ENCODE data around the gene ITGB8. TPM values are rescaled to one million over a fixed set of nuclear protein-coding genes. Genes with fewer than 3 reads are reported as not detected.

Gene ITGB8
- total RNA-seq, 1 experiment from 2014 or later: 1.9 TPM

DNA sequence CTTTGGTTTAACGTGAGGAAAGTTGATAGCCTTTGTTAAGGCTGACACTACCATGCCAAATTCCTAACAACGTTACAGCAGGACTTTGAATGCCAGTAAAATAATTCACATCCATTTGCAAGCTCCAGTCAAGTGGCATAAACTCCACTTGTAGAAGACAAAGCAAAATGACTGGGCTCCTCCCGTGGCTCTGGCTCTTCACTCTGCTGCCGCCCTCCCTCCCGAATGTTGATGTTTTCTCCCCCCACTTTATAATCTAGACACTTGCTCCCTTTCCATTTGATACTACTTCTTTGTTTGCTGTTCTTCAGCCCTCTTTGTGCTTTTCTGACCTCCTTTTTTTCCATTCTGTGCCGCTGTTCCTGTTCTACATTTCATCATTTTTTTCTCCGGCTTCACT lies 22.8 kb upstream of the ITGB8 start:
- Mint-ChIP-seq H3K27ac (peak overlapping the region; percentile 17; the same call in 1 of the 2 replicates), H3K4me1 (peaks cover 40% of the 10 kb centered on the region), H3K36me3 (no peaks in the 10 kb centered on the region), H3K4me3 (peak overlapping the region; percentile 27; the same call in 1 of the 2 replicates), H3K27me3 (ENCODE audit: low read depth) (peaks cover 10% of the 10 kb centered on the region; the same call in 1 of the 2 replicates), H3K9me3 (no peaks in the 10 kb centered on the region)
- CTCF ChIA-PET: interaction anchor here (1.2 to 1.5 kb wide), 5 partner anchors 23 to 599 kb away, joined by 3 to 5 read pairs (median 4); partner anchors contain the start of genes ITGB8 and POLR1F
- ATAC-seq (peak; percentile 46), DNase-seq (ENCODE audit: low spot score) (no peak)
- POLR2A ChIA-PET: no interaction called here
- no peak for TF ChIP-seq ZNF232 (CRISPR knock-in tag; IDR thresholded peaks at IDR 0.05)
- TF ChIP-seq E2F5 (CRISPR knock-in tag; IDR thresholded peaks at IDR 0.05): no peak
- TF ChIP-seq ERG (CRISPR knock-in tag; IDR thresholded peaks at IDR 0.05): no peak
- TF ChIP-seq ARID4B (CRISPR knock-in tag; IDR thresholded peaks at IDR 0.05; ENCODE audit: borderline replicate concordance): no peak
- no peak for TF ChIP-seq IRF2 (CRISPR knock-in tag; IDR thresholded peaks at IDR 0.05; ENCODE audit: borderline replicate concordance, low read depth)
- TF ChIP-seq FOXJ3 (CRISPR knock-in tag; IDR thresholded peaks at IDR 0.05; ENCODE audit: borderline replicate concordance): no peak
- TF ChIP-seq OVOL2 (CRISPR knock-in tag; IDR thresholded peaks at IDR 0.05; ENCODE audit: borderline replicate concordance): no peak
- no peak for TF ChIP-seq NR3C1 (CRISPR knock-in tag; conservative IDR thresholded peaks at IDR 0.05; ENCODE audit: low read depth)
- no peak for TF ChIP-seq RORB (CRISPR knock-in tag; IDR thresholded peaks at IDR 0.05)
- TF ChIP-seq, protein P1, sequence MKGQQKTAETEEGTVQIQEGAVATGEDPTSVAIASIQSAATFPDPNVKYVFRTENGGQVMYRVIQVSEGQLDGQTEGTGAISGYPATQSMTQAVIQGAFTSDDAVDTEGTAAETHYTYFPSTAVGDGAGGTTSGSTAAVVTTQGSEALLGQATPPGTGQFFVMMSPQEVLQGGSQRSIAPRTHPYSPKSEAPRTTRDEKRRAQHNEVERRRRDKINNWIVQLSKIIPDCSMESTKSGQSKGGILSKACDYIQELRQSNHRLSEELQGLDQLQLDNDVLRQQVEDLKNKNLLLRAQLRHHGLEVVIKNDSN (CRISPR knock-in tag; IDR thresholded peaks at IDR 0.05): no peak
- no peak for TF ChIP-seq PREB (CRISPR knock-in tag; IDR thresholded peaks at IDR 0.05; ENCODE audit: borderline replicate concordance)
- no peak for TF ChIP-seq ZNF219 (CRISPR knock-in tag; IDR thresholded peaks at IDR 0.05; ENCODE audit: borderline replicate concordance)
- TF ChIP-seq, protein P2, sequence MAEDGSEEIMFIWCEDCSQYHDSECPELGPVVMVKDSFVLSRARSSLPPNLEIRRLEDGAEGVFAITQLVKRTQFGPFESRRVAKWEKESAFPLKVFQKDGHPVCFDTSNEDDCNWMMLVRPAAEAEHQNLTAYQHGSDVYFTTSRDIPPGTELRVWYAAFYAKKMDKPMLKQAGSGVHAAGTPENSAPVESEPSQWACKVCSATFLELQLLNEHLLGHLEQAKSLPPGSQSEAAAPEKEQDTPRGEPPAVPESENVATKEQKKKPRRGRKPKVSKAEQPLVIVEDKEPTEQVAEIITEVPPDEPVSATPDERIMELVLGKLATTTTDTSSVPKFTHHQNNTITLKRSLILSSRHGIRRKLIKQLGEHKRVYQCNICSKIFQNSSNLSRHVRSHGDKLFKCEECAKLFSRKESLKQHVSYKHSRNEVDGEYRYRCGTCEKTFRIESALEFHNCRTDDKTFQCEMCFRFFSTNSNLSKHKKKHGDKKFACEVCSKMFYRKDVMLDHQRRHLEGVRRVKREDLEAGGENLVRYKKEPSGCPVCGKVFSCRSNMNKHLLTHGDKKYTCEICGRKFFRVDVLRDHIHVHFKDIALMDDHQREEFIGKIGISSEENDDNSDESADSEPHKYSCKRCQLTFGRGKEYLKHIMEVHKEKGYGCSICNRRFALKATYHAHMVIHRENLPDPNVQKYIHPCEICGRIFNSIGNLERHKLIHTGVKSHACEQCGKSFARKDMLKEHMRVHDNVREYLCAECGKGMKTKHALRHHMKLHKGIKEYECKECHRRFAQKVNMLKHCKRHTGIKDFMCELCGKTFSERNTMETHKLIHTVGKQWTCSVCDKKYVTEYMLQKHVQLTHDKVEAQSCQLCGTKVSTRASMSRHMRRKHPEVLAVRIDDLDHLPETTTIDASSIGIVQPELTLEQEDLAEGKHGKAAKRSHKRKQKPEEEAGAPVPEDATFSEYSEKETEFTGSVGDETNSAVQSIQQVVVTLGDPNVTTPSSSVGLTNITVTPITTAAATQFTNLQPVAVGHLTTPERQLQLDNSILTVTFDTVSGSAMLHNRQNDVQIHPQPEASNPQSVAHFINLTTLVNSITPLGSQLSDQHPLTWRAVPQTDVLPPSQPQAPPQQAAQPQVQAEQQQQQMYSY (CRISPR knock-in tag; IDR thresholded peaks at IDR 0.05): no peak
